Type B pancreatic cell (in vitro differentiated cells): ENCODE results near the gene NCDN. TPM values are rescaled to one million over a fixed set of nuclear protein-coding genes. Genes with fewer than 3 reads are reported as not detected.

Experiments used
- DNase-seq: peaks from one replicate; pipeline ENCODE4 v3.0.0; 2021; ENCODE audit warnings: mixed read lengths; ENCODE audit not compliant: unreplicated experiment; ENCODE audit errors: extremely low spot score
- H3K27ac Mint-ChIP-seq: 2 replicates; pipeline ENCODE4 v1.8.0; 2021; ENCODE audit warnings: mild to moderate bottlenecking, mixed read lengths
- H3K27me3 Mint-ChIP-seq: 2 replicates; pipeline ENCODE4 v1.8.0; 2021; ENCODE audit warnings: mixed read lengths
- H3K36me3 Mint-ChIP-seq: 2 replicates; pipeline ENCODE4 v1.8.0; 2021; ENCODE audit warnings: mixed read lengths
- H3K4me1 Mint-ChIP-seq: one replicate; pipeline ENCODE4 v1.8.0; 2021; ENCODE audit warnings: mixed read lengths; ENCODE audit not compliant: unreplicated experiment
- H3K4me3 Mint-ChIP-seq: 2 replicates; pipeline ENCODE4 v1.8.0; 2021; ENCODE audit warnings: mild to moderate bottlenecking, mixed read lengths
- H3K9me3 Mint-ChIP-seq: 2 replicates; pipeline ENCODE4 v1.8.0; 2021; ENCODE audit warnings: mixed read lengths
- total RNA-seq: library from RNA; stranded (reverse); gene quantifications from 2 replicates; pipeline ENCODE4 v1.2.1, GENCODE V29; 2021; ENCODE audit warnings: low replicate concordance
- TF ChIP-seq, protein P1 (sequence below): fragments of 200-600 bp; sonication (generic); conservative IDR thresholded peaks from 2 replicates; pipeline ENCODE4 v1.5.0; 2021; ENCODE audit warnings: antibody characterized with exemption, mild to moderate bottlenecking

The NCDN gene
- total RNA-seq, 1 donor from 2014 or later: 27.2 TPM

DNA sequence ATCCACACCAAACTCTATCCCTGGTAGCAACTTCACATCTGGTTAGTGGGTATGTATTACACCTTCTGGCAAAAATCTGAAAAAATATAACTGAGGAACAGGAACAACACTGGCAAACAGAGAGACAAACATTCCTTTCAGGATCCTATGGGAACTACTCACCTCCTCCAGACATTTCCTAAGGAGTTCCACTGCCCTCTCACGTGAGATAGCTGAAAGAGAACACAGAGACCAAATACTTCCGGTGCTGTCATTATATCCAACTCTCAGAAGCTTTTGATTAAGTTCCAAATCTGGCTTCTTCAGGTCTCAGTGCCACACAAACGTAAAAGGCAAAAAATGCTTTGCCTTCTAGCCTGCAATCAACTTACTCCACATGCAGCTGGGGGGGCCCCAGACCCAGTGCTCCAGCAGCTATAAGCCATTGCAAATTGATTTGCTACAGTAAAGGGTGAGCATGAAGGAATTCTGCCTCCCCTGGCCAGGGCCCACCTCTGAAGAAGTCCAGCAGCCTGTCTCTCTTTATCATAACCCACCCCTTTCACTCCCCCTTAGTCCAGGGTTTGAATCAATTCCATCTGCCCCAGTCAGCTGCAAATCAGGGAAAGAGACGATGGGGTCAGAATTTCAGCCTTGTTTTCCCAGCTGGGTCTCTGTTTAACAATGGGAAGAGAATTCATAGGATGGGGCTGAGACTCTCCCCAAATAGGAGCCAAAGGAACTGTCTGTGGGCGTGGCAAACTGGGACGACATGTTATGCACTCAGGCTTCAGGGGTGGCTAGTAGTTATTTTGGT, 47.7 kb downstream of the NCDN start:
- Mint-ChIP-seq H3K27me3 (no peaks in the 10 kb centered on the region), H3K4me1 (peaks cover 15% of the 10 kb centered on the region), H3K36me3 (peaks cover 37% of the 10 kb centered on the region), H3K9me3 (no peaks in the 10 kb centered on the region), H3K27ac (peak overlapping the region; percentile 57), H3K4me3 (peak overlapping the region; percentile 51)
- TF ChIP-seq, protein P1, sequence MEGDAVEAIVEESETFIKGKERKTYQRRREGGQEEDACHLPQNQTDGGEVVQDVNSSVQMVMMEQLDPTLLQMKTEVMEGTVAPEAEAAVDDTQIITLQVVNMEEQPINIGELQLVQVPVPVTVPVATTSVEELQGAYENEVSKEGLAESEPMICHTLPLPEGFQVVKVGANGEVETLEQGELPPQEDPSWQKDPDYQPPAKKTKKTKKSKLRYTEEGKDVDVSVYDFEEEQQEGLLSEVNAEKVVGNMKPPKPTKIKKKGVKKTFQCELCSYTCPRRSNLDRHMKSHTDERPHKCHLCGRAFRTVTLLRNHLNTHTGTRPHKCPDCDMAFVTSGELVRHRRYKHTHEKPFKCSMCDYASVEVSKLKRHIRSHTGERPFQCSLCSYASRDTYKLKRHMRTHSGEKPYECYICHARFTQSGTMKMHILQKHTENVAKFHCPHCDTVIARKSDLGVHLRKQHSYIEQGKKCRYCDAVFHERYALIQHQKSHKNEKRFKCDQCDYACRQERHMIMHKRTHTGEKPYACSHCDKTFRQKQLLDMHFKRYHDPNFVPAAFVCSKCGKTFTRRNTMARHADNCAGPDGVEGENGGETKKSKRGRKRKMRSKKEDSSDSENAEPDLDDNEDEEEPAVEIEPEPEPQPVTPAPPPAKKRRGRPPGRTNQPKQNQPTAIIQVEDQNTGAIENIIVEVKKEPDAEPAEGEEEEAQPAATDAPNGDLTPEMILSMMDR: no peak
- no peak for DNase-seq

GRCh38 chr1:35605867-35606182, 48.2 kb downstream of the NCDN start:
- Mint-ChIP-seq H3K9me3 (no peaks in the 10 kb centered on the region), H3K4me1 (peaks cover 15% of the 10 kb centered on the region), H3K27ac (peak overlapping the region; percentile 57), H3K4me3 (peak overlapping the region; percentile 51), H3K27me3 (no peaks in the 10 kb centered on the region), H3K36me3 (peaks cover 32% of the 10 kb centered on the region)
- TF ChIP-seq, protein P1: no peak
- no peak for DNase-seq

- Mint-ChIP-seq H3K36me3 (peaks cover 28% of the 10 kb centered on the region), H3K4me3 (no peak overlapping the region), H3K27ac (no peak overlapping the region), H3K4me1 (no peaks in the 10 kb centered on the region), H3K27me3 (no peaks in the 10 kb centered on the region), H3K9me3 (no peaks in the 10 kb centered on the region)
- TF ChIP-seq, protein P1: no peak
- DNase-seq: no peak
Measured at GRCh38 chr1:35611655-35612054, 54.1 kb downstream of the NCDN start.

GRCh38 chr1:35615440-35615839, 57.8 kb downstream of the NCDN start:
- no peak for DNase-seq
- no peak overlapping the region for H3K27ac Mint-ChIP-seq
- H3K36me3 Mint-ChIP-seq: peaks cover 8% of the 10 kb centered on the region
- H3K4me1 Mint-ChIP-seq: no peaks in the 10 kb centered on the region
- H3K4me3 Mint-ChIP-seq: no peak overlapping the region
- TF ChIP-seq, protein P1: no peak
- H3K27me3 Mint-ChIP-seq: no peaks in the 10 kb centered on the region
- H3K9me3 Mint-ChIP-seq: no peaks in the 10 kb centered on the region

Other genes starting within 250 kb of the NCDN start
- 48.6 and 56.9 TPM in 2 replicates for gene KIAA0319L, start 396 bp upstream of the NCDN start, total RNA-seq
- gene TFAP2E, start 15.5 kb downstream of the NCDN start, total RNA-seq: 1.3 and 1.4 TPM in 2 replicates
- 62.9 and 66.3 TPM in 2 replicates for gene PSMB2, start 83.7 kb downstream of the NCDN start, total RNA-seq
- 3.3 and 10.0 TPM in 2 replicates for gene C1orf216, start 161.1 kb downstream of the NCDN start, total RNA-seq
- gene CLSPN, start 212.2 kb downstream of the NCDN start, total RNA-seq: 11.2 and 29.7 TPM in 2 replicates